HG03457 (cell line): Measurements from ENCODE around the gene PTPRB.

Experiments used
- ATAC-seq: cut with Tn5 transposase; IDR thresholded peaks from one replicate; pipeline ENCODE4 v1.9.1; 2021; ENCODE audit warnings: moderate number of reproducible peaks; ENCODE audit not compliant: unreplicated experiment

PTPRB gene

DNA sequence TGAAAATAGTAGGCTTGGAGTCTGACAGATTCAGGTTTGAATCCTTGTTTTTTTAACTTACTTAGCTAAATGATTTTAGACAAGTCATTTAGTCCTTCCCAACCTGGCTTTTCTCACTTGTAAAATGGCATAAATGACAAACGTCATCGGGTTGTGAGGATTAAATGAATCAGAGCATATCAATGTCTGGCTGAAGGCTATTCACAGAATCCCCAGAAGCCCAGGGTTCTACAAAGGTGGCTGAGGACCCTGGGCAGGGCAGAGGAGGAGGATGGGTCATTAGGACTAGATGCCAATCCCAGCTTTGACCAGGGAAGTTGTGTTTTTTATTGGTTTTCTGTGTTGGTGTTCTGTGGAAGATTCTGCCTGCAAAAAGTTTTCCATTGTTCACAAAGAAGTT lies 7.6 kb upstream of the PTPRB start:
- no peak for ATAC-seq

DNA sequence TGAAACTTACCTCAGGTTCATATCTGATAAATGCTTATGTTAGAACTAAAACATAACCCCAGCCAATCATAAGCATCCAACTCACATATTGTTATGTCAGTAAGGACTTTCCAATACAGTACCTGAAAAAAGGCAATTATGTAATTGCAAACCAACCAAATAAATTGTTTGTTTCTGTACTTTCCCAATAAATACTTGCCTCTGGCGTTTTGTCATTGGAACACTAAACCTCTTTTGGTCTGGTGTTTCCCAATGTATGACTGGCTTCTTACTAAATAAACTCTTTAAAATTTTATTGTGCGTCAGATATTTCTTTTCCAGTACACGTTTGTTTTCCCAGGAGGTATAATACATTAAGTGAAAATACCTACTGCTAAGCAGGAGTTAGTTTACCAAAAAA lies 6.7 kb upstream of the PTPRB start:
- ATAC-seq: no peak

- no peak for ATAC-seq
Measured at GRCh38 chr12:70641691-70642090, 4.5 kb upstream of the PTPRB start.

DNA sequence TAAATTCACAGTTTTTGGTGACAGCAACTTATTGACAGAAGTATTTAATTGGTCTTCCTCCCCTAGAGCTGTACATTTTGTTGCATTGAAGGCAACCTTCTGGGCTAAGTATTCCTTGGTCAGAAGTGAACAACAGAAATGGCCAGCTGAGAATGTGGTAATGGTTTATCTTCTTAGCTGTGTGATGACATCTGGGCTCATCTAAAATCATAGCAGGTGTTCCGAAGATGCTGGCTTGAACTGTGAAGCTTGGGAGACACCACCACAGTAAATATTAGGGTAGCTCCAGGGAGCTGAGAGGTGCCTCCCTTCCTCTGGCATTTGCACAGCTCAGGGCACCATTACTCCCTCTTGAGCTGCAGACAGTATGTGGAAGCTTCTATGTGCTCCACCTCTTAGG lies 3.7 kb upstream of the PTPRB start:
- no peak for ATAC-seq

GRCh38 chr12:70639535-70639934 lies 2.3 kb upstream of the PTPRB start:
- no peak for ATAC-seq

GRCh38 chr12:70638639-70639360 lies 1.6 kb upstream of the PTPRB start:
- ATAC-seq: no peak

DNA sequence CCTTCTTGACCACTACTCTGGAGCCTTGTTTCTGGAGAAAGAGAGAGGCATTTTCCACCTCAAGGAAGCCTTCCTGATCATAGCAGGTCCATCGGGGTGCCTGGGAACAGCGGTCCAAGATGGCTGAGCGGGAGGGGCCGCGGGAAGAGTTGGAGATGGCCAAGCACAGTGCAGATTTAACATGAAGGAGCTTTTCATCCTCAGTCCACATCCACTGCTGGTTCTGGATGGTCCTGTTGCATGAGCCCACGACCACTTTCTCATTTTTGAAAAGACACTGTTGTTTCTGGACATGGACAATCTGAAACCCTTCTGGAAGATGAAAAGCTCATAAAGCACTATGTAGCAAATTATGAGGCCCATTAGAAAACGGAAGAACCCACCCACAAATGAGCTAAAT lies 1.5 kb downstream of the PTPRB start:
- ATAC-seq: no peak

DNA sequence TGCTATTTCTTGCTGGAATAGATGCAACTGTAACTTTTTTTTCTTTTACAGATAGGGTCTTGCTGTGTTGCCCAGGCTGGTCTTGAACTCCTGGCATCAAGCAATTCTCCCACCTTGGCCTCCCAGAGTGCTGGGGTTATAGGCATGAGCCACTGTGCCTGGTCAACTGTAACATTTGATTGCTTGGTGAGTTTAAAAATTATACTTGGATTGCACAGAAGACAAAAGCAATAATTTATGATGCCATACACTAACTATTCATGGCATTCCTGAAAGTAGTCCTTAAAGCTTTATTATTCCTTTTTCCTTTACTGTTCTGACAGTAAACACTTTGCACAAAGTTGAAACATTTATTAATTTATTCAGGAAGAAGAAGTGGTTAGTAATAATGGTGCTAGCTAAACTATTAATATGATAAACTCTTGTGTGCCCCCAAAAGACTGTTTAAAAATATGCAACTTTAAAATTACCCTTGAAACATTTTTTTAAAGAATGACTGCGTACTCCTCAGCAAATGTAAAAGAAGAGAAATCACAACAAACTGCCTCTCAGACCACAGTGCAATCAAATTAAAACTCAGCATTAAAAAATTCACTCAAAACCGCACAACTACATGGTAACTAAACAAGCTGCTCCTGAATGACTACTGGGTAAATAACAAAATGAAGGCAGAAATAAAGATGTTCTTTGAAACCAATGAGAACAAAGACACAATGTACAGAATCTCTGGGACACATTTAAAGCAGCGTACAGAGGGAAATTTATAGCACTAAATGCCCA lies 8.3 kb downstream of the PTPRB start:
- no peak for ATAC-seq

DNA sequence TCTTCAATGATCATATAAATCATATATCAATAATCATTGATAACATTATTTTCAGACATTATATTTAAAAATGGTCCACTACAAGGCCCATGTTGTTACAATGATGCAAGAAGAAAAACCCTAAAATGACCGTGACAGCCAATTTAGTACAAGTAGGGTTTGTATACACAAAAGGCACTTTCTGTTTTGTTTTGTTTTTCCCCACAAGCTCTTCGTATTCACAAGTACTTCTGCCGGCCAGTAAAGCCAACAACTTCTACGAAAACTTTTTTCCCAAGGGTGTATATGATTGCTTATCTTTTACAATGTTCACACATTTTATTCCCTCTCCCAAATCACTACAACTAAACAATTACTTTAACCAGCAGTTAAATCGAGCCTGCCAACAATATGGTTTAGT lies 9.6 kb downstream of the PTPRB start:
- no peak for ATAC-seq

DNA sequence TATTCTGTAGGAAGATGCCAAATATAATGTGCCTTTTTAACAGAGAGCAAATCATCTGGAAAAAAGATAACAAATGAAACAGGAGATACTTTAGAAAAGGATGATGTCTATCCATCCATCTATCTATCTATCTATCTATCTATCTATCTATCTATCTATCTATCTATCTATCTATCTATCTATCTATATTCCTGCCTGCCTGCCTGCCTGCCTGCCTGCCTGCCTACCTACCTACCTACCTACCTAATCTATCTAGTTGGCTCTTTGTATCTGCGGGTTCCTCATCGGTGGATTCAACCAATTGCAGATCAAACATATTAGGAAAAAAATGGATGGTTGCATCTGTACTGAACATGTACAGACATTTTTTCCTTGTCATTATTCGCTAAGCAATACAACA lies 11.0 kb downstream of the PTPRB start:
- ATAC-seq: no peak

- ATAC-seq: no peak
Measured at GRCh38 chr12:70619471-70620152, 17.6 kb downstream of the PTPRB start.

- no peak for ATAC-seq
Measured at GRCh38 chr12:70618371-70618770, 18.9 kb downstream of the PTPRB start.

DNA sequence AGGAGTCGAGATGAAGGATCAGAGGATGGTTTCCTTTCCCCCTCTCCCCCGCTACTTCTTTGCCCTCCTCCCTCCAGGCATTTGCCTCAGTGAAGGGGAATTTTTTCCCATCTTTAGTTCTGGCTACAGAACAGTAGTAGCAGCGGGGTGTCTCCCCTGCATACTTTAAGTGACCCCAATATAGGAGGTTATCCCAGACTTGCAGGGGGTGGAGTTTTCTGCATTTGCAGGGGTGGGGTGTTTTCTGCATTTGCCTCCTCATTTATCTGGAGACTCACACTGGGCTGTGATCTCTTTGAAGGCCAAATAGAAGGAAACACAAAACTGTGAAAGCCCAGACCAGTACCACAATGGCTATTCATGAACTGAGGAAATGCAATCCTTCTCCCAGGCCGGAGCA lies 19.8 kb downstream of the PTPRB start:
- ATAC-seq: no peak

- ATAC-seq: no peak
Measured at GRCh38 chr12:70615174-70615866, 21.9 kb downstream of the PTPRB start.

GRCh38 chr12:70609739-70610491 lies 27.3 kb downstream of the PTPRB start:
- no peak for ATAC-seq

- no peak for ATAC-seq
Measured at GRCh38 chr12:70609203-70609602, 28.0 kb downstream of the PTPRB start.

GRCh38 chr12:70608184-70608583 lies 29.0 kb downstream of the PTPRB start:
- no peak for ATAC-seq

DNA sequence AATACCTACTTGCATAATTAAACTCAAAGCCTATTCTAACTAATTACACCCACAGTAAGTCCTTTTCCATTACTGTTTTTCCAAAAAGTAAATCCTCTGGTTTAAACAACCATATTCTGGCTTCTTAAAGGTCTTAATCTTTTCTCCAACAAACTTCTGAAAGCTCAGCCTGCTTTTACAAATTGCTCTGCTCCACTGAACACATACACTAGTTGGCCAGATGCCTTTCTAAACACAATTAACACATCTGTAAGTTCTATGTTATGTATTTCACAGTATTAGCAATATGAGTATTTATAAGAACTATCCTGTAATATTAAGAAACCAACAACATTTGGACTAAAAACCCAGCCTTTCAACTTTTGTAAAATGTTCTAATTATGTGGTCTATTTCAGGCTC lies 30.1 kb downstream of the PTPRB start:
- ATAC-seq: no peak

DNA sequence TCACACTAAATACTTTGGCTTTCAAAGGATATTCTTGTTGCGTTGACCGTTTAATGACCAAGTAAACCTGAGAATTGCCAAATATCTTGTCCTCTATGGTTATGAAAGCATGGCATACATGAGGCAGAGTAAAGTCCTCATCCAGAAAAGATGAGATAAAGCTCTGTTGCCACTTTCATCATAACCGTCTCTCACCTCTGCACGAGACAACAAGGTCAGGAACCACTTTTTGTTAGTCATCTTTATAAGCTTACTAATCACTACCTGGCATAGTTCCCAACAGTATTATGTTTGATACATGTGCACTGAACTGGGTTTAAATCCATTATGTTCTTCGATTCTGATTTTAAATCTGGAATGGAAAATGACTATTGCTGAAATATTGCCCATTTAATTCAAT lies 31.3 kb downstream of the PTPRB start:
- no peak for ATAC-seq

GRCh38 chr12:70604662-70605061 lies 32.6 kb downstream of the PTPRB start:
- ATAC-seq: no peak

GRCh38 chr12:70603044-70603443 lies 34.2 kb downstream of the PTPRB start:
- no peak for ATAC-seq
